Natural killer cell (primary cell): ENCODE data around the gene P2RY6. TPM values are rescaled to one million over a fixed set of nuclear protein-coding genes. Genes with fewer than 3 reads are reported as not detected.

Source experiments
- ATAC-seq, 3 donors: fragments of 150-1000 bp in 2 of 3; fragments of 200-7000 bp in 1 of 3; cut with Tn5 transposase; 1 replicate in 1 of 3; 2 replicates in 2 of 3; pipeline ENCODE4 v1.10.0; 2021; ENCODE audit warnings: mild to moderate bottlenecking in 2 of 3, moderate library complexity in 2 of 3
- DNase-seq, 2 donors: peaks; one replicate each; pipeline versions ENCODE4 v3.0.0 to v3.0.0-alpha.2; 2013 to 2021; ENCODE audit warnings: mixed read lengths in 1 of 2
- H3K27ac ChIP-seq: one replicate; pipeline ENCODE4 v1.5.1; 2013; ENCODE audit warnings: mild to moderate bottlenecking, low read length
- H3K27me3 ChIP-seq: one replicate; pipeline ENCODE4 v1.6.1; 2013; ENCODE audit warnings: low read length; ENCODE audit not compliant: control insufficient read depth, insufficient read depth
- H3K36me3 ChIP-seq: one replicate; pipeline ENCODE4 v1.6.1; 2013; ENCODE audit warnings: low read length; ENCODE audit not compliant: control insufficient read depth, insufficient read depth
- H3K4me1 ChIP-seq: one replicate; pipeline ENCODE4 v1.6.1; 2013; ENCODE audit warnings: low read length; ENCODE audit not compliant: control insufficient read depth, insufficient read depth
- H3K4me3 ChIP-seq: one replicate; pipeline ENCODE4 v1.5.1; 2013; ENCODE audit warnings: low read length
- H3K9me3 ChIP-seq: one replicate; pipeline ENCODE4 v1.6.1; 2013; ENCODE audit warnings: low read length; ENCODE audit not compliant: control insufficient read depth, insufficient read depth
- H3K27ac Mint-ChIP-seq, 2 donors: one replicate each; pipeline ENCODE4 v1.8.0; 2022; ENCODE audit warnings: mild to moderate bottlenecking in 2 of 2, mixed read lengths in 2 of 2, moderate library complexity in 1 of 2
- H3K27me3 Mint-ChIP-seq, 2 donors: one replicate each; pipeline ENCODE4 v1.8.0; 2022; ENCODE audit warnings: low read depth in 2 of 2, mixed read lengths in 2 of 2
- H3K36me3 Mint-ChIP-seq: one replicate; pipeline ENCODE4 v1.8.0; 2022; ENCODE audit warnings: mixed read lengths
- H3K4me1 Mint-ChIP-seq, 2 donors: one replicate each; pipeline ENCODE4 v1.8.0; 2022; ENCODE audit warnings: mixed read lengths in 2 of 2
- H3K4me3 Mint-ChIP-seq: one replicate; pipeline ENCODE4 v1.8.0; 2022; ENCODE audit warnings: mild to moderate bottlenecking, moderate library complexity, mixed read lengths
- H3K9me3 Mint-ChIP-seq, 2 donors: one replicate each; pipeline ENCODE4 v1.8.0; 2022; ENCODE audit warnings: mixed read lengths in 2 of 2
- CTCF ChIP-seq: fragments of 200-600 bp; IDR thresholded peaks from one replicate; pipeline ENCODE4 v1.8.0; 2022; ENCODE audit warnings: antibody characterized with exemption
- WGBS: methylation state at CpG from one replicate; pipeline ENCODE4 v1.1.7; 2013; ENCODE audit warnings: missing lambda C conversion rate; ENCODE audit not compliant: insufficient coverage; 5-methylcytosine and 5-hydroxymethylcytosine counted together
- intact Hi-C: fragments of 100-400 bp; cut with micrococcal nuclease; formaldehyde crosslinking; loops from one replicate; pipeline ENCODE4 v1.14.2; 2022
- total RNA-seq, 4 donors: library from RNA; stranded (reverse); fragments of 120-200 nt in 1 of 4; gene quantifications; one replicate each; pipeline versions ENCODE4 v1.2.3 to v1.2.4, GENCODE V29; 2013 to 2022

Gene P2RY6
- total RNA-seq, 3 donors from 2014 or later (not counting 1 experiment from before 2014, with no cell fraction given), result 0.24 to 0.40 TPM; not detected in 1

- H3K4me1 ChIP-seq, result peaks cover 5% of the 10 kb centered on the region
- DNase-seq (no peak), ATAC-seq (no peak)
- Mint-ChIP-seq H3K27me3 (peaks cover 2 to 9% of the 10 kb centered on the region in 2 donors), H3K4me1 (peaks cover 0 to 6% of the 10 kb centered on the region in 2 donors), H3K9me3 (no peaks in the 10 kb centered on the region), H3K27ac (no peak overlapping the region), H3K4me3 (no peak overlapping the region), H3K36me3 (no peaks in the 10 kb centered on the region)
- no peak for TF ChIP-seq CTCF
- H3K36me3 ChIP-seq, result no peaks in the 10 kb centered on the region
- no peaks in the 10 kb centered on the region for H3K27me3 ChIP-seq
- H3K9me3 ChIP-seq, result no peaks in the 10 kb centered on the region
- no peak overlapping the region for H3K4me3 ChIP-seq
- 92% methylated on average over 7 of the region's 7 CpGs for WGBS
- intact Hi-C loops, result no loop called here
- H3K27ac ChIP-seq, result no peak overlapping the region
Measured at GRCh38 chr11:73225851-73226250, 46.3 kb upstream of the P2RY6 start.

GRCh38 chr11:73226297-73227006 is 45.7 kb upstream of the P2RY6 start:
- DNase-seq (no peak), ATAC-seq (no peak)
- Histone ChIP-seq H3K27ac (no peak overlapping the region), H3K36me3 (no peaks in the 10 kb centered on the region), H3K9me3 (no peaks in the 10 kb centered on the region), H3K4me3 (no peak overlapping the region), H3K4me1 (peaks cover 5% of the 10 kb centered on the region), H3K27me3 (no peaks in the 10 kb centered on the region)
- H3K4me1 Mint-ChIP-seq, result peaks cover 0 to 6% of the 10 kb centered on the region in 2 donors
- no peaks in the 10 kb centered on the region for H3K9me3 Mint-ChIP-seq
- H3K36me3 Mint-ChIP-seq, result no peaks in the 10 kb centered on the region
- 69% methylated on average over 7 of the region's 8 CpGs for WGBS
- no peak for TF ChIP-seq CTCF
- H3K27ac Mint-ChIP-seq, result no peak overlapping the region
- H3K4me3 Mint-ChIP-seq, result no peak overlapping the region
- peaks cover 2 to 8% of the 10 kb centered on the region in 2 donors for H3K27me3 Mint-ChIP-seq
- intact Hi-C loops, result no loop called here

- Mint-ChIP-seq H3K27me3 (peaks cover 2 to 8% of the 10 kb centered on the region in 2 donors), H3K4me3 (no peak overlapping the region)
- no peak overlapping the region for H3K27ac ChIP-seq
Measured at GRCh38 chr11:73227571-73228211, 44.4 kb upstream of the P2RY6 start.

More at GRCh38 chr11:73227571-73228211, 44.4 kb upstream of the P2RY6 start:
- Histone ChIP-seq H3K27me3 (no peaks in the 10 kb centered on the region), H3K9me3 (no peaks in the 10 kb centered on the region), H3K4me3 (no peak overlapping the region), H3K4me1 (peaks cover 5% of the 10 kb centered on the region), H3K36me3 (no peaks in the 10 kb centered on the region)
- intact Hi-C loops, result no loop called here
- Mint-ChIP-seq H3K36me3 (no peaks in the 10 kb centered on the region), H3K27ac (no peak overlapping the region), H3K9me3 (no peaks in the 10 kb centered on the region), H3K4me1 (peaks cover 0 to 6% of the 10 kb centered on the region in 2 donors)
- DNase-seq, result no peak
- WGBS, result 91% methylated on average over 12 of the region's 12 CpGs
- TF ChIP-seq CTCF, result no peak
- no peak for ATAC-seq
